Measurements from ENCODE around the gene ZSCAN9.

ZSCAN9 gene

GRCh38 chr6:28269492-28269891, 44.4 kb downstream of the ZSCAN9 start:
- no peak for DNase-seq

GRCh38 chr6:28274888-28275287, 49.8 kb downstream of the ZSCAN9 start:
- DNase-seq = no peak

GRCh38 chr6:28277746-28278145, 52.7 kb downstream of the ZSCAN9 start:
- no peak for DNase-seq

GRCh38 chr6:28280595-28281287, 55.7 kb downstream of the ZSCAN9 start:
- DNase-seq = no peak

GRCh38 chr6:28281288-28282064, 56.4 kb downstream of the ZSCAN9 start, which contains the start of gene PGBD1:
Gene PGBD1, plus strand, starts transcription at chr6:28281572. Its CDS starts 2,242 bp downstream, at chr6:28283814.
- DNase-seq = peak; percentile 47

GRCh38 chr6:28282926-28283325, 57.9 kb downstream of the ZSCAN9 start:
- no peak for DNase-seq

Measured in CD4-positive, alpha-beta T cell treated with Interleukin-15 for 1 hour (primary cell).